DMS153 (cell line): ENCODE data around the gene TRAPPC6A.

Source experiments
- DNase-seq: peaks from one replicate; lab custom pipeline; 2025; lab: John Stamatoyannopoulos, UW

Gene TRAPPC6A

DNA sequence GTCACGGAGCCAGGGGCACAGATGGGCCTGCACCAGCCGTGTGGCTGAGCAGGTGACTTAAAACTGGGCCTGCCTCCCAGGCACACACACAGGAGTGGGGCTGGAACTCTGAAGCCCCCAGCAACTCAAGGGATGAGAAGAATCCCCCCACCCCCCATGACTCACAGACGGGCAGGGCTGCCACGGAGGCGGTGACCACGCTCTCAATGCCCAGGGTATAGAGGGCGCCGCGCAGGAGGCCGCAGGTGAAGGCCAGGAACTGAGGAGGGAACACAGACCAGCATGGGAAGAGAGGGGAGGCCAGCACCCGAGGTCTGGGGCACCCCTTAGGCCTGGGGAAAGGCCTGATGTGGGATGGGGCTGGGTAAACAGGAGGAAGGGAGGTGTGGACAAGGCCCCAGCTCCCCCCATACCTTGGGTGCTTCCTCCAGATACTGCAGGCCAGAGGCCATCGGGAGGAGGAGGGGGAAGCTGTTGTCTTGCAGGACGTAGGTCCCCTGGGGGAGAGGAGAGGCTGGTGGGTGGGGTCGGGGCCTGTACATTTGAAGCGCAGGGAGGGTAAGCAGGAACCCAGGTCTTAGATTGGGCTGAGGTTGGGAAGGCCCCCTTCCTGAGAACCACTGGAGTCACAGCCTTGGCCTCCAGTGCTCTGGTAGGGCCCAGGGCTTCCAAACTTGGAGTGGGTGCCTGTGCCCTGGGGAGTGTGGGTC is 14.1 kb downstream of the TRAPPC6A start:
- DNase-seq: no peak

GRCh38 chr19:45163156-45163555 is 14.9 kb downstream of the TRAPPC6A start:
- DNase-seq: no peak

- no peak for DNase-seq
These were observed 15.4 kb downstream of the TRAPPC6A start for GRCh38 chr19:45162608-45163143.

DNA sequence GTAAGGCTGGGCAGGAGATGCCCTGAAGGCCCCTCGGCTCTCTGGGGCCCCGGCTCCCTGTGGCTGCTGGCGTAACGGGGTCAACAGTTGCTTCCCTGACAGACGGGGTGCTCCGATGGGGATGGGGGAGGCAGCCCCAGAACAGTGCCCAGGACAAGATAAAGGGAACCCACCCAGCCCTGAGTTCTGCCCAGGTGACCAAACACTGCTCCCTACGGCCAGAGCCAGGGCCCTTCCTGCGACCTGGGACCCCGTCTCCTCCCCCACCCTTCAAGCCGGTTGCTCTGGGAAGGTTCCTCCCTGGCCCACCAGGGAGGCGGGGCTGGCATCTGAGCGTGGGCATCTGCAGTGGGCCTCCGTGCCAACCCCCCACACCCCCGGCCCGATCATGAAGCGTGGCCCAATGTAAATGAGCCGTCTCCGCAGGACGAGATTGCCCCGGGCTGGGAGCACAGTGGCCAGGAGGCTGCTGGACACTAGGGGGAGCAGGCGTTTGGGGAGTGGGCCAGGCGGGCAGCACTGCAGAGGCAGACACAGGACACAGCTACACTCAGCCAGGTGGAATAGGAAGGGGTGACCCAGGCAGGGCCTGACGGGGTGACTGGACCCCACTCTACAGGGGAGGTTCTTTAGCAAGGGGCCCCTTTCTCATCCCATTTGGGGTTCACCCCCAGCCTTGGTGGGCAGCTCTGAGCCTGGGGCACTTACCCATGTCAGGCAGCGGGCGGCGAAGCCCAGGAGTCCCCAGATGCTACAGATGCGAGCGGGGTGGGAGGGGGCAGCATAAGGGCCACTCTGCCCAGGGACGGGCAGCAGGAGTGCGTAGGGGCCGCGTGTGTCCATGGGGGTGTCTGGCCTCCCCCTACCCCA is 16.1 kb downstream of the TRAPPC6A start:
- no peak for DNase-seq

GRCh38 chr19:45160870-45161737 is 16.9 kb downstream of the TRAPPC6A start, which contains the start of gene NKPD1:
TSS of gene NKPD1 (minus strand) at chr19:45160982. CDS start at chr19:45160150, 832 bp downstream.
- peak; percentile 11 for DNase-seq

- no peak for DNase-seq
These were observed 18.1 kb downstream of the TRAPPC6A start for GRCh38 chr19:45159971-45160324.

- no peak for DNase-seq
These were observed 18.6 kb downstream of the TRAPPC6A start for GRCh38 chr19:45159210-45159970.

GRCh38 chr19:45158503-45159209 is 19.4 kb downstream of the TRAPPC6A start:
- DNase-seq: no peak

DNA sequence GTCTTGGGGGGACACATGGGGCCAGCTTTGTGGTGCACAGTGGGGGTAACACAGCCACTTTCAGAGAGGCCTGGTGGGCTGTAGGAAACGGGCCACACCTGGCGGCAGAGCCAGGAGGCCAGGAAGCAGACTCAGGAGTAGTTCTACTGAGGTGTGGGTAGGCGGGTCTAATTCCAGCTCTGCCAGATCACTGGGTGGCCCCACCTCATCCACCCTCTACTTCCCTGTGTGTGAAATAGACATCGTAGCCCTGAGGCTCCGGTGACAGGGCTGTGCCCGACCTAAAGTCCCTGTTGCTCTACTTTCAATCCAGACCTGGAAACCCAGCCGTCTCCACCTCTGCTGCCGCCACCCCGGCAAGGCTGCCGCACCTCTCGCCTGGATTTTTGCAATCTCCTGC is 21.3 kb downstream of the TRAPPC6A start:
- no peak for DNase-seq

GRCh38 chr19:45156011-45156630 is 21.9 kb downstream of the TRAPPC6A start:
- no peak for DNase-seq

DNA sequence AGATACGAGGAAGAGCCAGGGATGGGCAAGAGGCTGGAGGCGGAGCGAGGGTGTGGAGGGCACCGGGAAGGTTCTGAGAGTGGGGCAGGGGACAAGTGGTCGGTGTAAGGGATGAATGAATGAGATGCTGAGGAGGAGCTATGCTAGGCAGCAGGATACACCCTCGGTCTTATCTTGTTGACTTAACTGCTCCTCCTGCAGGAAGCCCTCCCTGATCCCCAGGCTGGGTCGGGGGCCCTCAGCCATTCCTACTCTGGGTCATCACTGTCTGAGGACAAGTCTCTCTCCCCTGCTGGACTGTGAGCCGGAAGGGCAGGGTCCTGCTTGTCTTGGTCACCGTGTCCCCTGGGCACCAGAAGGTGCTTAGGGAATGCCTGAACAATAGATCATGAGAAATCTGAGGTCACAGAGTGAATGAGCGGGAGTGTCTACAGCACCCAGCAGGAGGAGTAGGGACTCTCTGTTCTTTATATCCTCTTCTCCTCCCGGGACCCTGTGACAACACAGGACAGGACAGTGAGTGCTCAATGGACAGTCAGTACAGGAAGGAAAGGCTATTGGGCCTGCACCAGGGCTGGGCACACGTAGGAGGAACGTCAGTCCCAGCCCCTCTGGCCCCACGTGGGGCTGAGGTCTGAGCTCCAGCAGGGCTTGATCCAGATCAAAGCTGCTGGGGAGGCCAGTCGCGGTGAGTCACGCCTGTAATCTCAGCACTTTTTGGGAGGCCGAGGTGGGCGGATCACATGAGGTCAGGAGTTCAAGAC is 23.8 kb downstream of the TRAPPC6A start:
- DNase-seq: no peak

GRCh38 chr19:45153339-45154063 is 24.5 kb downstream of the TRAPPC6A start:
- no peak for DNase-seq

GRCh38 chr19:45152504-45153338 is 25.3 kb downstream of the TRAPPC6A start:
- peak; percentile 23 for DNase-seq

DNA sequence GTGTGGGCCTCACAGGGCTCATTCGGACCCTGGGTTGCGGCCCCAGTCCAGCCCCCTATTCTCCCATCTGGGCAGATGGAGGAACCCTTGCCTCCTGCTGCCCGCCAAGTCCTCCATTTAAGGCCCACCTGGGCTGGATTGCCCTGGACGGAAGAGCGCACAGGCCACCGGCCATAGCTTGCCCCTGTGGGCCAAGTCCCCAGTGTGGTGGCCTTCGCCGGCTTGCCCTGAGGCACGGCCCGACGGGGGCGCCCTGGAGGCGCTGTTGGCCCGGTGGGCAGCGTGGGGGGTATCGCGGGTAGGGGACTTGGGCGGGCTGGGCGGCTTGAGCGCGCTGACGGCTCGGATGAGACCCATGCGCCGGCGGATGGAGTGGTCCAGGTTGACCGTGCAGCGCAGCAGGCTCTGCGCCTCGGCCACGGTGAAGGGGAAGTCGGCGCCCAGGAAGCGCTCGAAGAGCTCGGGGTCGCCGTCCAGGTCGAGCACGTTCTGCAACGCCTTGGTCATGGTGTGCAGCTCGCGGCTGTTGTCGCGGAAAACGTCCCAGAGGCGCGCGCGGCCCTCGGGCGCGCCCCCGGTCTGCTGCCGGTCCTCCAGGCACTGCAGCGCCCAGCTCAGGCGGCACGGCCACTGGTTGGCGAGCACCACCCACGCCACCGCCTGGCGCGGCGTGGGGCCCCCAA is 26.1 kb downstream of the TRAPPC6A start:
- no peak for DNase-seq

GRCh38 chr19:45151320-45151719 is 26.7 kb downstream of the TRAPPC6A start:
- no peak for DNase-seq

- DNase-seq: no peak
These were observed 27.2 kb downstream of the TRAPPC6A start for GRCh38 chr19:45150751-45151281.

DNA sequence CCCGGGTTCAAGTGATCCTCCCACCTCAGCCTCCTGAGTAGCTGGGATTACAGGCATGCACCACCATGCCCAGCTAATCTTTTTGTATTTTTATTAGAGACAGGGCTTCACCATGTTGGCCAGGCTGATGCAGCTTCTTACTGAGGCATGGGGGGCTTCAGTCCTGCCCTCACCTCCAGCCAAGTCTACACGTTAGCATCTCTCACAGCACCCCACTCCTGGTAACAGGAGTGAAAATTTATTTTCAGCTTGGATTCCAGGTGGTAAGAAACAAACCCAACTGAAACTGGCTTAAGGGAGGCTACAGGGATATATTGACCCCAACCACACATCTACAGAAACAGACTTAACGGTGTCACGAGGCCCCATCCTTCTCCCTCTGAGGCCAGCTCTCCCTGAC is 27.9 kb downstream of the TRAPPC6A start:
- DNase-seq: no peak
